NCI-H187 treated with DMSO at 0.1 percent for 48 hours (cell line): ENCODE results near the gene SRCAP.
"Not testable (repeated sequence)": the region's sequence is repeated elsewhere in the genome, so short reads cannot be mapped to it uniquely, and the experiment has no call there.

Experiments used
- DNase-seq: peaks from one replicate; lab custom pipeline; 2025; lab: John Stamatoyannopoulos, UW

Gene SRCAP

DNA sequence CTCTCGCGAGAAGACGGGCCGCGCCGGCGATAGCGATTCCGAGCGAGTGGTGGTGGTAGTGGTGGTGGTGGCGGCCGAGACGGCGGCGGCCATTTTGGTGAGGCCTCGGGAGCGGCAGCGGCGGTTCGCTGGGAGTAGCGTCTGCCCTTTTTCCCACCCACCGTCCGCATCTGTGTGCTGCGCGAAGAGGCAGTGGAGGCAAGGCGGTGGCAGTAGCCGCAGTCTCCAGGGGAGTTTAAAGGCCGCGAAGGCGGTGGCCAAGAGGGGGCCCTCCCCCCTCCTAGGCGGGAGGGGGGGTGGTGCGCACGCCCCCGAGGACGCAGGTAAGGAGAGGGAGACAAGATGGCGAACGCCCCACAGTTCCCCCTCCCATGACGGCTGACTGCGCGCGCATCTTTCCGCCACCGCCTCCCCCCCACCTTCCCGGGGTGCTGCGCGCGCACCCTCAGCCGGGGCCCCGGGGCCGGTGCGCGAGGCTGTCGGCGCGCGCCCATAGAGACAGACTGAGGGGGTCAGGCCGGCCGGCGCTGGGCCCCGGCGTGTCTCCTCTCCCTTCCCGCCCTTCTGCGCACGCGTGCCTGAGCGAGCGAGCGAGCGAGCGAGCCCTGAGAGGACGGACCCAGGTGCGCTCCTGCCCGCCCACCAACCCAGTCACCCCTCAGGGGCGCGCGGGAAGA lies 694 bp upstream of the SRCAP start:
- DNase-seq, result peak; percentile 85

GRCh38 chr16:30699615-30700099 lies 686 bp downstream of the SRCAP start:
- no peak for DNase-seq

DNA sequence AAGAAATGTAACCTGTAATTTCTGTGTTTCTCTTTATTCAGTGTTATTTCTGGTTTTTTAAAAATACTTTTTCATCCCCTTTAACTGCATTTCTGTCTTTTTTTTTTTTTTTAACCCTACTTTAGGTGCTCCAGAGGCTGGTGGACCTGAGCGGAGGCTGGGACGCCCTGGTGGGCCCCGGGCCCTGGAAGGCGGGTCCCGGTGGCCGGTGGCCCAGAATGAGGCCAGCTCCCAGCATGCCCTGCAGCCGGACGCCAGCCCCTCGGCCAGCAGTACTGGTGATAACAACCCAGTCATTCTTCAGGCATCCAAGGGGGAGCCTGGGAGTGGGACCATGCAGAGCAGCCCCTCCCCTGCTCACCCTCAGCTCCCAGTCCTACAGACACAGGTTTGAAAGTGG lies 1.5 kb downstream of the SRCAP start:
- DNase-seq, result no peak

- no peak for DNase-seq
These were observed 2.0 kb downstream of the SRCAP start for GRCh38 chr16:30700971-30701370.

- DNase-seq, result not testable (repeated sequence)
These were observed 4.1 kb downstream of the SRCAP start for GRCh38 chr16:30703071-30703470.

DNA sequence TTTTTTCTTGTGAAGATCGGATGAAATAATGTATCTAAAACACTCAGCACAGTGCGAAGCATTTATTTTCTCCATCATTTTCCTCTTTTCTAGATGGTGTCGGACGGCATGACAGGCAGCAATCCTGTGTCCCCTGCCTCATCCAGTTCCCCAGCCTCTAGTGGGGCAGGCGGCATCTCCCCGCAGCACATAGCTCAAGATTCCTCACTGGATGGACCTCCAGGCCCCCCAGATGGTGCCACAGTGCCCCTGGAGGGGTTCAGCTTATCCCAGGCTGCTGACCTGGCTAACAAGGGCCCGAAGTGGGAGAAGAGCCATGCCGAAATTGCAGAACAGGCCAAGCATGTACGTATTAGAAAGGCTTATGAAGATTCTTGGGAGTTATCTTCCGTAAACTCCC lies 5.0 kb downstream of the SRCAP start:
- DNase-seq, result no peak

DNA sequence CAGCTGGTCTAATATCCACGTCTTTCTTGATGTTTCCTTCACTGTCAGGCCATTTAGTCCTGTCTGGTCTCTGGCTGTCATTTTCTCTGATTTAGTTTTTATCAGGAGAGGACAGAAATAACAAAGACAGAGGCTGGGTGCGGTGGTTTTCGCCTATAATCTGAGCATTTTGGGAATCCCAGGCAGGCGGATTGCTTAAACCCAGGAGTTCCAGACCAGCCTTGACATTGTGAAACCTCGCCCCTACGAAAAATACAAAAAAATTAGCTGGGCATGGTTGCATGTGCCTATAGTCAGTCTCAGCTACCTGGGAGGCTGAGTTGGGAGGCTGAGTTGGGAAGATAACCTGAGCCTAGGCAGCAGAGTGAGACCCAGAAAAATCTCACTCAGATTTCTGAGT lies 7.1 kb downstream of the SRCAP start:
- no peak for DNase-seq

DNA sequence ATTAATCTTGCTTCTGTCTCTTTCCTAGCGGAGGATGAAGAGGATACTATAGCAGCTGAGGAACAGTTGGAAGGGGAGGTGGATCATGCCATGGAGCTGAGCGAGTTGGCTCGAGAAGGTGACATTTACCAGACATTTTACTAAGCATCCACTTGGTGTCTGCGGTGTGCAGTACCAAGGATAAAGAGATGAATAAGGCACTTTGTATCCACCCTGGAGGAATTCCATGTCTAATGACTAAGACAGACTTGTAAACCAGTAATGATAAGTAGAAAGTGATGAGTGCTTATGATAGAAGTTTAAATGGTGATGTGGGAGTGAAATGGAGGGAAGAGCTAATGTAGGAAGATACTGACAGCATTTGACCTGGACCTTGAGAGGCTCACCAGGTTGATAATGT lies 12.0 kb downstream of the SRCAP start:
- no peak for DNase-seq

- no peak for DNase-seq
These were observed 12.7 kb downstream of the SRCAP start for GRCh38 chr16:30711712-30712111.

DNA sequence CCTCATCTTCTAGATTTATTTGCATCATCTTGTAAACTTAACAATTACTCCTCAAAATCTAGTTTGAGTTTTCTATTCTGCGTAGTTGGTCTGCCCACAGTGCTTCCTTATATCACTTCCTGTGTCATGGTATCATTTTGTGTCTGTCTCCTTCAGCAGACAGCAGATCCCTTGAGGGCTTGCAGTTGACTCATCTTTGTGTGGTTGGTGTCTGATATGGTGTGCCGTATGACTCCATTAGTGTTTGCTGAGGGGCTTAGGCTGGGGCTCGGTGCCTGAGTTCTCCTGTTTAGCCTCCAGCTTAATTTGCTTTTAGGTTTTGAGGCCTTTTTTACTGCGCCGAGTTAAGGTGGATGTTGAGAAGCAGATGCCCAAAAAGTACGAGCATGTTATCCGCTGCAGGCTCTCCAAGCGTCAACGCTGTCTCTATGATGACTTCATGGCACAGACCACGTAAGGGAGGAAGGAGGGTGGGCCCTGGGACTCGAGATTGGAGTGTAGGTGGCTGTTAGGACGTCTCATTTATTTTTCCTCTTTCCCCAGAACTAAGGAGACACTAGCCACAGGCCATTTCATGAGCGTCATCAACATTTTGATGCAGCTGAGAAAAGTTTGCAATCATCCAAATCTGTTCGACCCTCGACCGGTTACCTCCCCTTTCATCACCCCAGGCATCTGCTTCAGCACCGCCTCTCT lies 16.9 kb downstream of the SRCAP start:
- DNase-seq, result no peak

- DNase-seq, result no peak
These were observed 21.1 kb downstream of the SRCAP start for GRCh38 chr16:30720086-30720485.

GRCh38 chr16:30720694-30721093 lies 21.7 kb downstream of the SRCAP start:
- no peak for DNase-seq

- DNase-seq, result no peak
These were observed 22.2 kb downstream of the SRCAP start for GRCh38 chr16:30721167-30721566.

DNA sequence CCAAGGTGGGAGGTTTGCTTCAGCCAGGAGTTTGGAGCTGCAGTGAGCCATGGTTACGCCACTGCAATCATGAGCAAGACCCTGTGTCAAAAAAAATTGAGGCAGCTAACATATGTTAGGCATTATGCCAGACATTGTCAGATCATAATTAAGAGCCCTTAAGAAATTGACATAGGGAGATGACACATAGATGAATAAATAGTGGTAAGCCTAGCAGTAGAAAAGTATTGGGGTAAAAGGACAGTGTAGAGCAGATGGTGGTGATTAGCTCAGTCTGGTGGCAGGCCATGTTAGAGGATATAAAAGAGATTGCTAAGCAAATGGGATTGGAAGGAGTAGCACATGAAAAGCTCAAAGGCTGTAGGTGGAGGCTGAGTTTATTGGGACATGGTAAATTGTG lies 22.6 kb downstream of the SRCAP start:
- DNase-seq, result no peak

- no peak for DNase-seq
These were observed 23.5 kb downstream of the SRCAP start for GRCh38 chr16:30722443-30722842.

DNA sequence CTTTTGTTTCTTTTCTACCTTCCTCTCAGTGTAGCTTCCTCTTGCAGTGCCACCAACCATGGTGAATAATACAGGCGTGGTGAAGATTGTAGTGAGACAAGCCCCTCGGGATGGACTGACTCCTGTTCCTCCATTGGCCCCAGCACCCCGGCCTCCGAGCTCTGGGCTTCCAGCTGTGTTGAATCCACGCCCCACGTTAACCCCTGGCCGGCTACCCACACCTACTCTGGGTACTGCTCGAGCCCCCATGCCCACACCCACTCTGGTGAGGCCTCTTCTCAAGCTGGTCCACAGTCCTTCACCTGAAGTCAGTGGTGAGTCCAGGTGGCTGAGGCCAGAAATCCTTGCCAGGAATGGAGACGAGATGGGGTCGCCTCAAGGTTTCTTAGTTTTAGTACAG lies 23.9 kb downstream of the SRCAP start:
- no peak for DNase-seq

- DNase-seq, result no peak
These were observed 24.9 kb downstream of the SRCAP start for GRCh38 chr16:30723725-30724355.

DNA sequence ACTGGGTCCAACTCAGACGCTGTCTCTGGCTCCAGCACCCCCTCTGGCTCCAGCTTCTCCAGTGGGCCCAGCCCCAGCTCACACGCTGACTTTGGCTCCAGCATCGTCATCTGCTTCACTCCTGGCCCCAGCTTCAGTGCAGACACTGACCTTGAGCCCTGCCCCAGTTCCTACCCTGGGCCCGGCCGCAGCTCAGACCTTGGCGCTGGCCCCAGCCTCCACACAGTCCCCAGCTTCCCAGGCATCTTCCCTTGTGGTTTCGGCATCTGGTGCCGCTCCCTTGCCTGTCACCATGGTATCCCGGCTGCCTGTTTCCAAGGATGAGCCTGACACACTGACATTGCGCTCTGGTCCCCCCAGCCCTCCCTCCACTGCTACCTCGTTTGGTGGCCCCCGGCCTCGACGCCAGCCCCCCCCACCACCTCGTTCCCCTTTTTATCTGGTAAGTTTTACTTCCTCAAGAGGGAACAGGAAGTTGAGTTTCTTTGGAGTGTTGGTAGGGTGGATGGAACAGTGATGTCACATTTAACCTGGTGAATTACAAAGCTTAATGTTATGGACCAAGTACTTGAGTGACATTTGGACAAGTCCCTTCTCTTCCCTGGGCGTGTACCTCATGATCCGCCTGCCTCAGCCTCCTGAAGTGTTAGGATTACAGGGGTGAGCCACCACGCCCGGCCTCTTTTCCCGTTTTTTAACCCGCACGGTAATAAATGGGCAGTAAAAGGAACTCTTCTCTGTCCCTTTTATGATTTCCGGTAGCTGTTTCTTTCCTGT lies 25.9 kb downstream of the SRCAP start:
- DNase-seq, result no peak

GRCh38 chr16:30725418-30725792 lies 26.4 kb downstream of the SRCAP start:
- no peak for DNase-seq

DNA sequence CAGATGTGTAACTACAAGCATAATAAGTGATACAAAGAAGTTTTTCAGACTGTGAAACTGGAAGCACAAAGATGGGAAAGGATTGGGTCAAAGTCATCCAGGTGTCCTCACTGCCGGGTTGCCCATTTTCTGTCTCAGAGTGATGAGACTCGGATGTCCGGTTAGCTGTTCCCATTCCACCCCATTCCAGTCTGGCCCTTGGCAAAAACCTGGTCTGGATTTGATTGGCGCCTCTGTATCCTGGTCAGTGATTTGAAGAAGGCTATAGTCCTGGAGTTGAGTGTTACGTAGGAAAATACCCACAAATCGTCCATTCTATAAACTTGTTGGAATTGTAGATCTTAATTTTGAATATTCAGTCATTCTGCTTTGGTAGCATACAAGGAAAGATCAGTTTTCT lies 29.4 kb downstream of the SRCAP start:
- DNase-seq, result no peak

DNA sequence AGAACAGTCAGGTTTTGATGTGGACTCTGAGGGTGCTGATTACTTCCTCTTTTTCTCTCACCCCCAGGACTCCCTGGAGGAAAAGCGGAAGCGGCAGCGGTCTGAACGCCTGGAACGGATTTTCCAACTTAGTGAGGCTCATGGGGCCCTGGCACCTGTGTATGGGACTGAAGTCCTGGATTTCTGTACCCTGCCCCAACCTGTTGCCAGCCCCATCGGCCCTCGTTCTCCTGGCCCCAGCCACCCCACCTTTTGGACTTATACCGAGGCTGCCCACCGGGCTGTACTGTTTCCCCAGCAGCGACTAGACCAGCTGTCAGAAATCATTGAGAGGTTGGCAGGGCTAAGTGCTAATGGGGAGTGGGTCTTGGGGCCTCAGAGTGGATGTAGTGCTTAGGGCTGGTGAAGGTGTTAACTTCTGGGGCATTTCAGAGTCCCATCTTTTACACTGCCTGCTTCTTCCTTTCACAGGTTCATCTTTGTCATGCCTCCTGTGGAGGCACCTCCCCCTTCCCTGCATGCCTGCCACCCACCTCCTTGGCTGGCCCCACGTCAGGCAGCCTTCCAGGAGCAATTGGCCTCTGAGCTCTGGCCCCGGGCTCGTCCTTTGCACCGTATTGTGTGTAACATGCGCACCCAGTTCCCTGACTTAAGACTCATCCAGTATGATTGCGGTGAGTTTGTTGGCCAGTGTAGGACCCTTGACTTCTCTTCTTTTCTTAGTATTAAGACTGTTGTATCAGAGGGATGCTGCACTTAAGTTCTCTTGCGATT lies 30.1 kb downstream of the SRCAP start:
- DNase-seq, result no peak

GRCh38 chr16:30731411-30731810 lies 32.4 kb downstream of the SRCAP start:
- no peak for DNase-seq
